Upper lobe of right lung (tissue), 1 donor: ENCODE measurements around the gene DUSP16. TPM values are rescaled to one million over a fixed set of nuclear protein-coding genes. Genes with fewer than 3 reads are reported as not detected.
A peak's percentile ranks its signal among the peaks of the same experiment; 100 is the strongest.

ENCODE experiments used
- ATAC-seq: fragments of 200-7000 bp; cut with Tn5 transposase; one replicate; pipeline ENCODE4 v1.9.1; 2020; ENCODE audit warnings: mild to moderate bottlenecking, moderate library complexity
- DNase-seq: peaks from one replicate; pipeline ENCODE4 v3.0.0-alpha.2; 2020
- H3K27ac ChIP-seq: fragments of 200-600 bp; one replicate; pipeline ENCODE4 v1.8.0; 2022
- H3K27me3 ChIP-seq: fragments of 200-600 bp; one replicate; pipeline ENCODE4 v1.8.0; 2022; ENCODE audit warnings: mild to moderate bottlenecking
- H3K36me3 ChIP-seq: fragments of 200-600 bp; one replicate; pipeline ENCODE4 v1.8.0; 2022
- H3K4me1 ChIP-seq: fragments of 200-600 bp; one replicate; pipeline ENCODE4 v1.8.0; 2022
- H3K4me3 ChIP-seq: fragments of 200-600 bp; one replicate; pipeline ENCODE4 v1.8.0; 2022; ENCODE audit warnings: mild to moderate bottlenecking
- H3K9me3 ChIP-seq: fragments of 200-600 bp; one replicate; pipeline ENCODE4 v1.8.0; 2022
- CTCF ChIP-seq: fragments of 200-600 bp; IDR thresholded peaks from one replicate; pipeline ENCODE4 v1.8.0; 2022; ENCODE audit warnings: antibody characterized with exemption
- intact Hi-C: fragments of 100-400 bp; cut with DNase I; formaldehyde crosslinking; loops from one replicate; pipeline ENCODE4 v1.11.0; 2022
- total RNA-seq: library from RNA; stranded (reverse); fragmentation: NEBNext Ultra II Directional; extraction: Animal tissue kit (Norgen Biotek cat#: 25700); gene quantifications from one replicate; pipeline ENCODE4 v1.2.1, GENCODE V29; 2021
- donor health status: DM: no; HTN: yes; CAD: no; lungs with severe emphysema.

DUSP16 gene
- total RNA-seq, 1 donor from 2014 or later = 50.6 TPM

- Histone ChIP-seq H3K27ac (peak overlapping the region; percentile 51), H3K4me3 (no peak overlapping the region), H3K27me3 (no peaks in the 10 kb centered on the region), H3K9me3 (no peaks in the 10 kb centered on the region), H3K36me3 (no peaks in the 10 kb centered on the region), H3K4me1 (peaks cover 38% of the 10 kb centered on the region)
- DNase-seq = no peak
- no peak for ATAC-seq
- TF ChIP-seq CTCF = no peak
- intact Hi-C loops = no loop called here
Measured at GRCh38 chr12:12443431-12443878, 119.2 kb downstream of the DUSP16 start.

DNA sequence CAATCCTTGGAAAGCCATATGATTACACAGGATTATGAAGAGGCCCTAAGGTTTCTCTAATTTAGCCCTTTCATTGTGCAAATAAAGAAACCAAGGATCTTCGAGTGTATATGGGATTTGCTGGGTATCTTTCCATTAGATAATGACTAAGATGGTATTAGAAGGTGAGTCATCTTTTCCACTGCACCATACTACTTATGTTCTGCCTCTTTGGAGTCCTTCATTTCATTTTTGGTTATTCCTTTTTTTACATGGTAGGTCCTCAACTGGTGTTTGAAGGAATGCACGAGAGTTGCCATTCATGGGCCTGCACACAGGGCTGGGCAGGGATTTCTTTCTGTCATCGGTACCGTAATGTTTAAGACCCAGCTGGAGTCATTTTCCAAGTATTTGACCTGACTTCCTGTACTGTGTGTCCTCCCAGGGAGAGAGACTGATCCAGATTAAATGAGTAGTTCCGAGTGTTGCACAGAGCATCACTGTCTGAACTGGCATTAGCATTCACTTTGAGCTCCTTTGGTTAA lies 120.1 kb downstream of the DUSP16 start:
- Histone ChIP-seq H3K9me3 (no peaks in the 10 kb centered on the region), H3K27ac (peak overlapping the region; percentile 51), H3K36me3 (no peaks in the 10 kb centered on the region), H3K27me3 (no peaks in the 10 kb centered on the region), H3K4me1 (peaks cover 38% of the 10 kb centered on the region), H3K4me3 (no peak overlapping the region)
- intact Hi-C loops = no loop called here
- TF ChIP-seq CTCF = no peak
- DNase-seq (no peak), ATAC-seq (no peak)

- TF ChIP-seq CTCF = no peak
- Histone ChIP-seq H3K4me3 (no peak overlapping the region), H3K27me3 (no peaks in the 10 kb centered on the region), H3K27ac (peak overlapping the region; percentile 72), H3K36me3 (no peaks in the 10 kb centered on the region), H3K4me1 (peaks cover 38% of the 10 kb centered on the region), H3K9me3 (no peaks in the 10 kb centered on the region)
- DNase-seq (no peak), ATAC-seq (no peak)
- intact Hi-C loops = no loop called here
Measured at GRCh38 chr12:12441843-12442461, 120.7 kb downstream of the DUSP16 start.

GRCh38 chr12:12441429-12441807 lies 121.2 kb downstream of the DUSP16 start:
- no peaks in the 10 kb centered on the region for H3K27me3 ChIP-seq
- ATAC-seq (no peak), DNase-seq (no peak)
- H3K27ac ChIP-seq = peak overlapping the region; percentile 72
- TF ChIP-seq CTCF = no peak
- intact Hi-C loops = no loop called here
- H3K36me3 ChIP-seq = no peaks in the 10 kb centered on the region
- peaks cover 38% of the 10 kb centered on the region for H3K4me1 ChIP-seq
- H3K9me3 ChIP-seq = no peaks in the 10 kb centered on the region
- no peak overlapping the region for H3K4me3 ChIP-seq

DNA sequence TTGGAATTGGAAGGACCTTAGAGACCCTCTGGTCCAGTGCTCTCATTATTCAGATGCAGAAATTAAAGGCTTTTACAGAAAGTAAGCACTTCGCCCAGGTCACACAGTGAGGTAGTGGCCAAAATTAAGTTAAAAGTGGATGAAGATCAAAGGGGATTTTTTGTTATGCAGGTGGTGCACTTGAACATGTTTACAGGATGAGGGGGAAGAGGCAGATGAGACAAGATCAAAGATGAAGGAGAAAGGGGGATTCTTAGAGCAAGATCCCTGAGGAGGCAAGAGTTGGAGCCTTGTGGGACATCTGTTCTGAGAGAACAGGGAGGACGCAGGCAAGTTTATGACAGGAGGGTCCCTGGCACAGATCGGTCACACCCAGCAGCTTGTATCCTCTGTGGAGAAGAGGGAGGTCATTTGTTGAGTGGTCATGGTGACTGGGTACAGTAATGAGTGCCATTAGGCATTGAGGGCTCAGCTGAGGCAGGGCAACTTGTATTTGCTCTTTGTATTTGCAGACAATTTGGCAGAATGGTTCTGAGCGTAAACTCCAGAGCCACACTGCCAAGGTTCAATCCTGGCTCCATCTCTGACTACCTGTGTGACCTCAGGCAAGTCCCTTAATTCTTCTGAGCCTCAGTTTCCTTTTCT lies 121.8 kb downstream of the DUSP16 start:
- no peaks in the 10 kb centered on the region for H3K9me3 ChIP-seq
- TF ChIP-seq CTCF = no peak
- H3K27ac ChIP-seq = peak overlapping the region; percentile 72
- H3K27me3 ChIP-seq = no peaks in the 10 kb centered on the region
- H3K4me3 ChIP-seq = no peak overlapping the region
- no peak for ATAC-seq
- no peaks in the 10 kb centered on the region for H3K36me3 ChIP-seq
- intact Hi-C loops = no loop called here
- H3K4me1 ChIP-seq = peaks cover 38% of the 10 kb centered on the region
- no peak for DNase-seq
